CD4-positive, alpha-beta T cell treated with Interleukin-15 for 4 hours (primary cell): ENCODE data around the gene KRTAP5-4.

Experiments used
- DNase-seq: peaks from one replicate; pipeline ENCODE4 v3.0.0-alpha.2; 2020; ENCODE audit warnings: low spot score

The KRTAP5-4 gene

GRCh38 chr11:1572197-1573076, 49.5 kb downstream of the KRTAP5-4 start, which contains the start of gene DUSP8:
Gene DUSP8, minus strand, starts transcription at chr11:1572271. Its CDS starts 6,445 bp downstream, at chr11:1565826.
- DNase-seq = peak; percentile 94

DNA sequence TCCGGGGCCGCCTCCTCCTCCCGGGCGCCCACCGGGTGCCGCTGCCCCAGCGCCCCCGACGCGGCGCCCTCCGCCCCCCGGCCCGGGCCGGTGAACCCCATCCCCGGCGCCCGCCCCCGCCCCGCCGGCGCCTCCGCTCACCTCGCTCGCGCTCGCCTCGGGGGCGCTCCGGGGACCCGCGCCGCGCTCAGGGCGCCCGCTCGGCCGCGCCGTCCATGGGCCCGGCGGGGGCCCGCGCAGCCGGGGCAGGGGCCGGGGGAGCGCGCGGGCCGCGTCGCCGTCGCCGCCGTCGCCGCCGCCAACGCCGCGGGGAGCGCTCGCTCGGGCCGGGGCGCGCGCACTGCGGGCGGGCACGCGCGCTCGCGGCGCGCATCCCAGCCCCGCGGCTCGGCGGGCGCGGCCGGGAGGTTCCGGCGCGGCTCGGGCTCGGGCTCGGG, 50.2 kb downstream of the KRTAP5-4 start:
- DNase-seq = no peak
